HepG2 (cell line): Measurements from ENCODE around the gene MTHFD1. TPM values are rescaled to one million over a fixed set of nuclear protein-coding genes. Genes with fewer than 3 reads are reported as not detected.

Experiments used
- ATF7-NPFF ChIP-seq: sonication (generic); formaldehyde crosslinking; IDR thresholded peaks from 2 replicates; pipeline ENCODE4 v1.8.1; 2023; ENCODE audit warnings: mild to moderate bottlenecking, low read depth, missing genetic modification reagents, moderate library complexity
- CREM ChIP-seq, 2 experiments: sonication (generic) in 1 of 2; formaldehyde crosslinking in 1 of 2; IDR thresholded peaks; 2 replicates each; pipeline versions ENCODE4 v1.4.0 to v1.6.1; 2016 to 2020; ENCODE audit warnings: antibody characterized with exemption in 1 of 2, mild to moderate bottlenecking in 1 of 2, missing genetic modification reagents in 1 of 2
- KMT2A ChIP-seq: sonication (generic); formaldehyde crosslinking; IDR thresholded peaks from 2 replicates; pipeline ENCODE4 v1.4.0; 2020; ENCODE audit warnings: missing genetic modification reagents
- NONO ChIP-seq, 2 experiments: fragments of 450-650 bp in 1 of 2; sonication (generic) in 1 of 2; formaldehyde crosslinking in 1 of 2; IDR thresholded peaks in 1 of 2; conservative IDR thresholded peaks in 1 of 2; 2 replicates each; pipeline versions ENCODE4 v1.6.1 to v1.8.0; 2017 to 2022; ENCODE audit warnings: mild to moderate bottlenecking in 1 of 2, missing genetic modification reagents in 1 of 2, moderate library complexity in 1 of 2
- SRSF1 ChIP-seq: fragments of 200-400 bp; formaldehyde crosslinking; optimal IDR thresholded peaks from 2 replicates; pipeline ENCODE3; 2017; ENCODE audit warnings: mild to moderate bottlenecking, low read depth, low read length, moderate library complexity
- ZNF468 ChIP-seq: sonication (generic); formaldehyde crosslinking; IDR thresholded peaks from 2 replicates; pipeline ENCODE4 v1.8.0; 2022; ENCODE audit warnings: mild to moderate bottlenecking, moderate library complexity, missing genetic modification reagents
- ZNF563 ChIP-seq: sonication (generic); formaldehyde crosslinking; IDR thresholded peaks from 2 replicates; pipeline ENCODE4 v1.8.0; 2022; ENCODE audit warnings: mild to moderate bottlenecking, moderate library complexity, missing genetic modification reagents
- ZNF879 ChIP-seq: sonication (generic); formaldehyde crosslinking; IDR thresholded peaks from 2 replicates; pipeline ENCODE4 v1.8.1; 2023; ENCODE audit warnings: missing genetic modification reagents
- polyA plus RNA-seq, 8 experiments: library from polyadenylated mRNA; depleted of rRNA in 3 of 8; stranded (reverse) in 7 of 8; unstranded in 1 of 8; fragments of >200 nt; fragmentation: Illumina TruSeq in 4 of 8; extraction: Trizol in 4 of 8; gene quantifications; 2 replicates each; pipeline versions ENCODE4 v1.2.1 to v1.2.3, GENCODE V29; 2011 to 2016; ENCODE audit warnings: low read depth in 4 of 8, missing spikeins in 1 of 8, mixed read lengths in 1 of 8; ENCODE audit not compliant: insufficient read depth in 1 of 8
- total RNA-seq, 5 experiments: library from RNA; depleted of rRNA; stranded (reverse); fragments of >200 nt; fragmentation: Illumina TruSeq; extraction: Trizol; gene quantifications; 2 replicates each; pipeline ENCODE4 v1.2.3, GENCODE V29; 2016; ENCODE audit warnings: low read depth in 1 of 5
- TF ChIP-seq, protein P1 (sequence below): sonication (generic); formaldehyde crosslinking; conservative IDR thresholded peaks from 2 replicates; pipeline ENCODE4 v1.4.0; 2020; ENCODE audit warnings: missing genetic modification reagents
- TF ChIP-seq, protein P2 (sequence below): sonication (generic); formaldehyde crosslinking; IDR thresholded peaks from one replicate; pipeline ENCODE4 v1.5.1; 2020; ENCODE audit warnings: mild to moderate bottlenecking, missing genetic modification reagents; ENCODE audit errors: not compliant biosample characterization
- TF ChIP-seq, protein P3 (sequence below): sonication (generic); formaldehyde crosslinking; IDR thresholded peaks from 2 replicates; pipeline ENCODE4 v1.8.1; 2022; ENCODE audit warnings: mild to moderate bottlenecking, missing genetic modification reagents

Gene MTHFD1
- total and polyA plus RNA-seq, 2 of the 13 experiments (the other 11 are each of a cell fraction or from before 2014, with no cell fraction given): 31.0 to 106 TPM

DNA sequence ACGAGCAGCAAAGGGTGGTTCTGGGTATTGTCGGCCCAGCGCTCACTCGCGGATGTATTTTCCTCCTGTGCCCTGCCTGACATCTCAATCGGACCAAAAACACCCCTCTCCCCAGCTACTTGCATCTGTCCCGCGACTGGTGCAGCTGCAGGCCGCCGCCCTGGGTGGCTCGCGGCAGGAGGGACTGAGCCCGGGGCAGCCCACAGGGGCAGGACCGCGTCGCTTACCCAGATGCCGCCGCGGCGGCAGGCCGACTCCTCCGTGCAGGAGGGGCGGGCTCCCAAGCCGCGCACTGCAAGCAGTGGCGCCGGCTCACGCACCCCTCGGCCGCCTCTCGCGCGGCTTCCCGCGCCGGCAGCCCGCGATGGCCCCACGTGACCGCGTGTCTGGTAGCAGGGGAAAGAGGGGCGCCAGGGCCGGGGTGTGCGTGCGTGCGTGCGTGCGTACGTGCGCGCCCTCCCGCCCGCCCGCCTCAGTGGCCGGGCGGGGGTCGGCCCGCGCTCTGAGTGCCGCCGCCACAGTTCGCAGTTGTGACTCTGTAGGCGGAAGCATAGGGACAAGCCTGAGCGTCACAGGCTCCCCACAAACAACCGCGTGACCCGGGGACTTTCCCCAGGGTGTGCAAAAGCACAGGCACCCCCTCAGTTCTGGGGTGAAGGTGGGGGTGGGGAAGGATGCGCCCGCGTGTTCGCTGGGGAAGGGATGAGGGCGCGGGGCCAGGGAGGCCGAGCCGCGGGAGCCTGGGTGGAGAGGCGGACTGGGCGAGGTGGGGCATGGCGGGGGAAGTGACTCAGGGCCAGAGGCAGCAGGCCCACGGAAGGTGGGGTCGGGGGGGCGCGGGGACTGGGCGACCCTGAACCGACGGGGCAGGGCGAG lies 115.5 kb downstream of the MTHFD1 start, which contains the start of gene ZBTB25 (continued):
- TF ChIP-seq, protein P1, sequence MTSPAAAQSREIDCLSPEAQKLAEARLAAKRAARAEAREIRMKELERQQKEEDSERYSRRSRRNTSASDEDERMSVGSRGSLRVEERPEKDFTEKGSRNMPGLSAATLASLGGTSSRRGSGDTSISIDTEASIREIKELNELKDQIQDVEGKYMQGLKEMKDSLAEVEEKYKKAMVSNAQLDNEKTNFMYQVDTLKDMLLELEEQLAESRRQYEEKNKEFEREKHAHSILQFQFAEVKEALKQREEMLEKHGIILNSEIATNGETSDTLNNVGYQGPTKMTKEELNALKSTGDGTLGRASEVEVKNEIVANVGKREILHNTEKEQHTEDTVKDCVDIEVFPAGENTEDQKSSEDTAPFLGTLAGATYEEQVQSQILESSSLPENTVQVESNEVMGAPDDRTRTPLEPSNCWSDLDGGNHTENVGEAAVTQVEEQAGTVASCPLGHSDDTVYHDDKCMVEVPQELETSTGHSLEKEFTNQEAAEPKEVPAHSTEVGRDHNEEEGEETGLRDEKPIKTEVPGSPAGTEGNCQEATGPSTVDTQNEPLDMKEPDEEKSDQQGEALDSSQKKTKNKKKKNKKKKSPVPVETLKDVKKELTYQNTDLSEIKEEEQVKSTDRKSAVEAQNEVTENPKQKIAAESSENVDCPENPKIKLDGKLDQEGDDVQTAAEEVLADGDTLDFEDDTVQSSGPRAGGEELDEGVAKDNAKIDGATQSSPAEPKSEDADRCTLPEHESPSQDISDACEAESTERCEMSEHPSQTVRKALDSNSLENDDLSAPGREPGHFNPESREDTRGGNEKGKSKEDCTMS (CRISPR knock-in tag): no peak
- TF ChIP-seq ATF7-NPFF (peak; percentile 64; the same call in 1 of the 2 replicates), ZNF563 (CRISPR knock-in tag) (peak; percentile 31), ZNF879 (CRISPR knock-in tag) (peak; percentile 87; the same call in 1 of the 2 replicates), KMT2A (CRISPR knock-in tag) (no peak; the same call in 1 of the 2 replicates), ZNF468 (CRISPR knock-in tag) (0 out of 2 replicates have a peak, but pooled peaks have one; percentile 18), CREM (IDR thresholded peaks at IDR 0.05) (no peak), CREM (CRISPR knock-in tag; IDR thresholded peaks at IDR 0.05) (no peak), SRSF1 (peak; percentile 40), NONO (IDR thresholded peaks at IDR 0.05) (no peak), NONO (CRISPR knock-in tag; conservative IDR thresholded peaks at IDR 0.05) (peak; percentile 37; the same call in 1 of the 2 replicates)
- TF ChIP-seq, protein P2, sequence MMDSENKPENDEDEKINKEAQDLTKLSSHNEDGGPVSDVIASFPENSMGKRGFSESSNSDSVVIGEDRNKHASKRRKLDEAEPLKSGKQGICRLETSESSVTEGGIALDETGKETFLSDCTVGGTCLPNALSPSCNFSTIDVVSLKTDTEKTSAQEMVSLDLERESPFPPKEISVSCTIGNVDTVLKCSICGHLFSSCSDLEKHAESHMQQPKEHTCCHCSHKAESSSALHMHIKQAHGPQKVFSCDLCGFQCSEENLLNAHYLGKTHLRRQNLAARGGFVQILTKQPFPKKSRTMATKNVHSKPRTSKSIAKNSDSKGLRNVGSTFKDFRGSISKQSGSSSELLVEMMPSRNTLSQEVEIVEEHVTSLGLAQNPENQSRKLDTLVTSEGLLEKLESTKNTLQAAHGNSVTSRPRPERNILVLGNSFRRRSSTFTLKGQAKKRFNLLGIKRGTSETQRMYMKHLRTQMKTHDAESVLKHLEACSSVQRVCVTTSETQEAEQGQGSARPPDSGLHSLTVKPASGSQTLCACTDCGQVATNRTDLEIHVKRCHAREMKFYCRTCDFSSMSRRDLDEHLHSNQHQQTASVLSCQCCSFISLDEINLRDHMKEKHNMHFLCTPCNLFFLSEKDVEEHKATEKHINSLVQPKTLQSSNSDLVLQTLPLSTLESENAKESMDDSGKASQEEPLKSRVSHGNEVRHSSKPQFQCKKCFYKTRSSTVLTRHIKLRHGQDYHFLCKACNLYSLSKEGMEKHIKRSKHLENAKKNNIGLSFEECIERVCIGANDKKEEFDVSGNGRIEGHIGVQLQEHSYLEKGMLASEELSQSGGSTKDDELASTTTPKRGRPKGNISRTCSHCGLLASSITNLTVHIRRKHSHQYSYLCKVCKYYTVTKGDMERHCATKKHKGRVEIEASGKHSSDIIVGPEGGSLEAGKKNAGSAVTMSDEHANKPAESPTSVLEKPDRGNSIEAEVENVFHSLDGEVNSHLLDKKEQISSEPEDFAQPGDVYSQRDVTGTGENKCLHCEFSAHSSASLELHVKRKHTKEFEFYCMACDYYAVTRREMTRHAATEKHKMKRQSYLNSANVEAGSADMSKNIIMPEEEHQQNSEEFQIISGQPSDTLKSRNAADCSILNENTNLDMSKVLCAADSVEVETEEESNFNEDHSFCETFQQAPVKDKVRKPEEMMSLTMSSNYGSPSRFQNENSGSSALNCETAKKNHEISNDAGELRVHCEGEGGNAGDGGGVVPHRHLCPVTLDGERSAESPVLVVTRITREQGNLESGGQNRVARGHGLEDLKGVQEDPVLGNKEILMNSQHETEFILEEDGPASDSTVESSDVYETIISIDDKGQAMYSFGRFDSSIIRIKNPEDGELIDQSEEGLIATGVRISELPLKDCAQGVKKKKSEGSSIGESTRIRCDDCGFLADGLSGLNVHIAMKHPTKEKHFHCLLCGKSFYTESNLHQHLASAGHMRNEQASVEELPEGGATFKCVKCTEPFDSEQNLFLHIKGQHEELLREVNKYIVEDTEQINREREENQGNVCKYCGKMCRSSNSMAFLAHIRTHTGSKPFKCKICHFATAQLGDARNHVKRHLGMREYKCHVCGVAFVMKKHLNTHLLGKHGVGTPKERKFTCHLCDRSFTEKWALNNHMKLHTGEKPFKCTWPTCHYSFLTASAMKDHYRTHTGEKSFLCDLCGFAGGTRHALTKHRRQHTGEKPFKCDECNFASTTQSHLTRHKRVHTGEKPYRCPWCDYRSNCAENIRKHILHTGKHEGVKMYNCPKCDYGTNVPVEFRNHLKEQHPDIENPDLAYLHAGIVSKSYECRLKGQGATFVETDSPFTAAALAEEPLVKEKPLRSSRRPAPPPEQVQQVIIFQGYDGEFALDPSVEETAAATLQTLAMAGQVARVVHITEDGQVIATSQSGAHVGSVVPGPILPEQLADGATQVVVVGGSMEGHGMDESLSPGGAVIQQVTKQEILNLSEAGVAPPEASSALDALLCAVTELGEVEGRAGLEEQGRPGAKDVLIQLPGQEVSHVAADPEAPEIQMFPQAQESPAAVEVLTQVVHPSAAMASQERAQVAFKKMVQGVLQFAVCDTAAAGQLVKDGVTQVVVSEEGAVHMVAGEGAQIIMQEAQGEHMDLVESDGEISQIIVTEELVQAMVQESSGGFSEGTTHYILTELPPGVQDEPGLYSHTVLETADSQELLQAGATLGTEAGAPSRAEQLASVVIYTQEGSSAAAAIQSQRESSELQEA: peak; percentile 12
- TF ChIP-seq, protein P3, sequence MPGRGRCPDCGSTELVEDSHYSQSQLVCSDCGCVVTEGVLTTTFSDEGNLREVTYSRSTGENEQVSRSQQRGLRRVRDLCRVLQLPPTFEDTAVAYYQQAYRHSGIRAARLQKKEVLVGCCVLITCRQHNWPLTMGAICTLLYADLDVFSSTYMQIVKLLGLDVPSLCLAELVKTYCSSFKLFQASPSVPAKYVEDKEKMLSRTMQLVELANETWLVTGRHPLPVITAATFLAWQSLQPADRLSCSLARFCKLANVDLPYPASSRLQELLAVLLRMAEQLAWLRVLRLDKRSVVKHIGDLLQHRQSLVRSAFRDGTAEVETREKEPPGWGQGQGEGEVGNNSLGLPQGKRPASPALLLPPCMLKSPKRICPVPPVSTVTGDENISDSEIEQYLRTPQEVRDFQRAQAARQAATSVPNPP (CRISPR knock-in tag): peak; percentile 65; the same call in 1 of the 2 replicates
